Cardiac fibroblast (primary cell): ENCODE results near the gene SDHAF2.
A peak's percentile ranks its signal among the peaks of the same experiment; 100 is the strongest.
"Not testable (repeated sequence)": the region's sequence is repeated elsewhere in the genome, so short reads cannot be mapped to it uniquely, and the experiment has no call there.

Experiments
- DNase-seq, 2 donors: peaks; one replicate each; pipeline versions ENCODE4 v3.0.0 to v3.0.0-alpha.2; 2010; ENCODE audit warnings: low read depth in 2 of 2
- H3K4me3 ChIP-seq, 2 donors: replicated peaks in 1 of 2; 1 replicate in 1 of 2; 2 replicates in 1 of 2; pipeline ENCODE4 v1.5.1; 2011; ENCODE audit warnings: low read depth in 2 of 2, low read length in 2 of 2, mild to moderate bottlenecking in 2 of 2, moderate library complexity in 1 of 2
- TF ChIP-seq, protein P1 (sequence below): IDR thresholded peaks from one replicate; pipeline ENCODE4 v1.5.1; 2011; ENCODE audit warnings: low read depth, mild to moderate bottlenecking, low read length, inconsistent platforms

SDHAF2 gene

DNA sequence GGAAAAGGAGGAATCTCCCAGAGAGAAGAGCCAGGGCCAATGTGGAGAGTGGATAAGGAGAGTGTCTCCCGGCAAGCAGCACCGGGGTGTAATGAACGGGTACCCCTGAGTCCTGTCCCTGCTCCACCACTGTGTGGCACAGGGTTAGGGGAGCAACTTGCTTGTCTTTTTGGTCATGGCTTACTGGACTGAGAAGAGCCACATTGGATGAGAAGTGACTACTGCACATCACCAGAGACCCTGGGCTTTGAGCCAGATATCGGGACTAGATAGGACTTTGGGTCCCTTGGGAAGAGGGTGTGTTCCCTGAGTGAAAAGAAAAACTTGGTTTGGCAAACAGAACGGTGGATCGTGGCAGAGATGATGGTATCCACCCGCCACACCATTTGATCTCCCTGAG is 24.6 kb downstream of the SDHAF2 start:
- DNase-seq = no peak

DNA sequence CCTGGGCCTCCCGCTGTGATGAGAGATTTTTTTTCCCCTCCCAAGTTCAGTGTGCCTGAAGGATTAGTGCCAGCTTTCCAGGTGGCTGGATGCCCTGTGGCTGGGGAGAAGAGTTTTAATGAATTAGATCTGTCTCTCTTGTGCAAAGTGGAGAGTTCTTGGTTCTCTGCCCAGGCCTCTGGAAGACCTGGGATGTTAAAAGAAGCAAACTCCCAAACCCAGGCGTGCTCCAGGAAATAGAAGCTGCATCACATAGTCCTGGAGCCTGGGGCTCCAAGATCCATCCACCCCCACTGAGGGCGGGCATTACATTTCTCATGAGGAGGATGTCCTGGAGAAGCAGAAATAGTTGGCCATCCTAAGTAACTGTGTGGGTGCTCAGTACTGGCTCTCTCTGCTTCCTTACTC is 30.6 kb downstream of the SDHAF2 start:
- TF ChIP-seq, protein P1, sequence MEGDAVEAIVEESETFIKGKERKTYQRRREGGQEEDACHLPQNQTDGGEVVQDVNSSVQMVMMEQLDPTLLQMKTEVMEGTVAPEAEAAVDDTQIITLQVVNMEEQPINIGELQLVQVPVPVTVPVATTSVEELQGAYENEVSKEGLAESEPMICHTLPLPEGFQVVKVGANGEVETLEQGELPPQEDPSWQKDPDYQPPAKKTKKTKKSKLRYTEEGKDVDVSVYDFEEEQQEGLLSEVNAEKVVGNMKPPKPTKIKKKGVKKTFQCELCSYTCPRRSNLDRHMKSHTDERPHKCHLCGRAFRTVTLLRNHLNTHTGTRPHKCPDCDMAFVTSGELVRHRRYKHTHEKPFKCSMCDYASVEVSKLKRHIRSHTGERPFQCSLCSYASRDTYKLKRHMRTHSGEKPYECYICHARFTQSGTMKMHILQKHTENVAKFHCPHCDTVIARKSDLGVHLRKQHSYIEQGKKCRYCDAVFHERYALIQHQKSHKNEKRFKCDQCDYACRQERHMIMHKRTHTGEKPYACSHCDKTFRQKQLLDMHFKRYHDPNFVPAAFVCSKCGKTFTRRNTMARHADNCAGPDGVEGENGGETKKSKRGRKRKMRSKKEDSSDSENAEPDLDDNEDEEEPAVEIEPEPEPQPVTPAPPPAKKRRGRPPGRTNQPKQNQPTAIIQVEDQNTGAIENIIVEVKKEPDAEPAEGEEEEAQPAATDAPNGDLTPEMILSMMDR = no peak
- H3K4me3 ChIP-seq = no peak overlapping the region
- DNase-seq = peak in 1 of 2 donors; percentile 34

More for the DNA sequence above, 24.6 kb downstream of the SDHAF2 start:
- no peak overlapping the region for H3K4me3 ChIP-seq
- TF ChIP-seq, protein P1 = no peak

DNA sequence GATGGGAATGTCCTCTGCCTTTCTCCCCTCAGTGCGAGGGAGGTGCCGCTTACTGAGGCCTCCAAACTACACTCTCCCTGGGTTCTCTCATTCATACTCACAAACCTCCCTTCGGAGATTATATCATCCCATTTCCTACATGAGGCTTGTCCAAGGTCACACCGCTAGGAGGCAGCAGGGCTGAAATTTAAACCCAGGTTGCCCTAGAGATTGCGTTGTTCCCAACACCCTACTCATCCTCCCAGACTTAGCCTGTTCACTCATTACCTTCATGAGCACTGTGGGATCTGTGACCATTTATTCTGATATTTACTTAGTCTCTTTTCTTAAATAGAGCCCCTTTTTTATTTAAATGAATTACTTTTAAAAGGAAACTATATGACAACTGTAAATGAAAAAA is 31.1 kb downstream of the SDHAF2 start:
- no peak for DNase-seq
- no peak overlapping the region for H3K4me3 ChIP-seq
- TF ChIP-seq, protein P1 = peak; percentile 23

DNA sequence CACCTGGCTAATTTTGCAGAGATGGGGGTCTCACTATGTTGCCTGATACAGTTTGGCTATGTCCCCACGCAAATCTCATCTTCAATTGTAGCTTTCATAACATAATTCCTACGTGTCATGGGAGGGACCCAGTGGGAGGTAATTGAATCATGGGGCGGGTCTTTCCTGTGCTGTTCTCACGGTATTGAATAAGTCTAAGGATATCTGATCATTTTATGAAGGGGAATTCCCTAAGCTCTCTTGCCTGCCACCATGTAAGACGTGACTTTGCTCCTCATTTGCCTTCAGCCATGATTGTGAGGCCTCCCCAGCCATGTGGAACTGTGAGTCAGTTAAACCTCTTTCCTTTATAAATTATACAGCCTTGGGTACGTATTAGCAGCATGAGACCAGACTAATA is 37.7 kb downstream of the SDHAF2 start:
- H3K4me3 ChIP-seq, DNase-seq: not testable (repeated sequence)

DNA sequence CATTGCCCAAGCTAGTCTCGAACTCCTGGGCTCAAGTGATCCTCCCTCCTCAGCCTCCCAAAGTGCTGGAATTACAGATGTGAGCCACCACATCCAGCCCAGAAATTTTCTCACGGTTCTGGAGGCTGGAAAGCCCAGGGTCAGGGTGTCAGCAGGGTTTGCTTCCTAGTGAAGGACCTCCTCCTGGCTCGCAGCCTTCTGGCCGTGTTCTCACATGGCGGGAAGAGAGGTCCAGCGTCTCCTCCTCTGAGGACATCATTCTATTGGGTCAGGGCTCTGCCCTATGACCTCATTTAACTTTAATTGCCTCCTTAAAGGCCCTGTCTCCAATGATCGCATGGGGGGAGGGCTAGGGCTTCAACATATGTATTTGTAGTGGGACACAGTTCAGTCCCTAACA is 38.1 kb downstream of the SDHAF2 start:
- H3K4me3 ChIP-seq = no peak overlapping the region
- TF ChIP-seq, protein P1 = no peak
- DNase-seq = no peak

DNA sequence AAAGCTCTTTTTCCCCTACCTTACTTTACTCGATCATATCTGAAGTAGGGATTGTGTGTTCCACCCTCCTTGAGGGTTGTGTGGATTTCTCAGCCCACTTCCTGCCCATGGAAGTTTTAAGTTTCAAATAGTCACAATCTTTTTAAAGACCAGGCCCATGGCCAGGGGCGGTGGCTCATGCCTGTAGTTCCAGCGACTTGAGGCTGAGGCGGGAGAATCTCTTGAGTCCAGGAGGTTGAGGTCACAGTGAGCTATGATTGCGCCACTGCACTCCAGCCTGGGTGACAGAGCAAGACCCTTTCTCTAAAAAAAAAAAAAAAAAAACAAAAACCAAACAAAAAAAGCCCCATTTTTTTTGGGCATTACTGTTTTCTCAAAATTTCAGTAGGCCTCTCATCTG is 42.4 kb downstream of the SDHAF2 start:
- TF ChIP-seq, protein P1 = no peak
- H3K4me3 ChIP-seq = no peak overlapping the region
- DNase-seq = peak; percentile 63 to 64

DNA sequence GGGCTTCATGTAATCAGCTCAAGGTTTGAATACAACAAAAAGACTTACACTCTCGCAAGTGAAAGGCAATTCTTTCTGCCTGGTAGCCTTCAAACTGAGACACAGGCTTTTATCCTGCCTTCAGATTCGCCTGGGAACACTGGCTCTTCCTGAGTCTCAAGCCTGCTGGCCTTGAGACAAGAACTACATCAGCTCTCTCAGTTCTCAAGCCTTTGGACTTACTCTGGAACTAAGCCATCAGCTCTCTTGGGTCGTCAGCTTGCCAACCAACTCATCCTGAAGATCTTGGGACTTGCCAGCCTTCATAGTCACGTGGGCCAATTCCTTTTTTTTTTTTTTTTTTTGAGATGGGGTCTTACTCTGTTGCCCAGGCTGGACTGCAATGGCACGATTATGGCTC is 42.9 kb downstream of the SDHAF2 start:
- no peak overlapping the region for H3K4me3 ChIP-seq
- TF ChIP-seq, protein P1 = no peak
- peak; percentile 82 to 90 for DNase-seq
